Measurements from ENCODE around the gene LHFPL4. TPM values are rescaled to one million over a fixed set of nuclear protein-coding genes. Genes with fewer than 3 reads are reported as not detected.
"Not testable (repeated sequence)": the region's sequence is repeated elsewhere in the genome, so short reads cannot be mapped to it uniquely, and the experiment has no call there.

Gene LHFPL4
- total RNA-seq, 2 experiments from 2014 or later = not detected

GRCh38 chr3:9565316-9565715 is 11.7 kb upstream of the LHFPL4 start:
- CTCF ChIA-PET (ENCODE audit: unreplicated experiment) = no interaction called here
- no peak overlapping the region for H2AFZ ChIP-seq (ENCODE audit: low read length)
- no peaks in the 10 kb centered on the region for H3K36me3 ChIP-seq (ENCODE audit: insufficient read depth, low read length)
- H3K4me2 ChIP-seq (ENCODE audit: low read length) = no peak overlapping the region
- no peaks in the 10 kb centered on the region for H4K20me1 ChIP-seq (ENCODE audit: insufficient read depth, low read length)
- H3K27ac ChIP-seq (ENCODE audit: low read depth, low read length, poor library complexity, severe bottlenecking) = no peak overlapping the region
- H3K4me1 ChIP-seq (ENCODE audit: insufficient read depth, low read length, poor library complexity, severe bottlenecking) = no peaks in the 10 kb centered on the region
- H3K9me3 ChIP-seq (ENCODE audit: low read length) = no peaks in the 10 kb centered on the region
- POLR2A ChIA-PET = no interaction called here
- H3K79me2 ChIP-seq (ENCODE audit: insufficient read depth, low read depth, low read length) = no peaks in the 10 kb centered on the region
- H3K4me3 ChIP-seq (ENCODE audit: low read depth, low read length, poor library complexity, severe bottlenecking) = no peak overlapping the region
- intact Hi-C loops (cut with micrococcal nuclease; ENCODE audit: unreplicated experiment) = no loop called here
- no peaks in the 10 kb centered on the region for H3K9me2 ChIP-seq (ENCODE audit: insufficient read depth, low read length)
- BruUV-seq (replicated peaks) = no TSS peak
- DNase-seq (ENCODE audit: low spot score) = no peak
- TF ChIP-seq, protein P1, sequence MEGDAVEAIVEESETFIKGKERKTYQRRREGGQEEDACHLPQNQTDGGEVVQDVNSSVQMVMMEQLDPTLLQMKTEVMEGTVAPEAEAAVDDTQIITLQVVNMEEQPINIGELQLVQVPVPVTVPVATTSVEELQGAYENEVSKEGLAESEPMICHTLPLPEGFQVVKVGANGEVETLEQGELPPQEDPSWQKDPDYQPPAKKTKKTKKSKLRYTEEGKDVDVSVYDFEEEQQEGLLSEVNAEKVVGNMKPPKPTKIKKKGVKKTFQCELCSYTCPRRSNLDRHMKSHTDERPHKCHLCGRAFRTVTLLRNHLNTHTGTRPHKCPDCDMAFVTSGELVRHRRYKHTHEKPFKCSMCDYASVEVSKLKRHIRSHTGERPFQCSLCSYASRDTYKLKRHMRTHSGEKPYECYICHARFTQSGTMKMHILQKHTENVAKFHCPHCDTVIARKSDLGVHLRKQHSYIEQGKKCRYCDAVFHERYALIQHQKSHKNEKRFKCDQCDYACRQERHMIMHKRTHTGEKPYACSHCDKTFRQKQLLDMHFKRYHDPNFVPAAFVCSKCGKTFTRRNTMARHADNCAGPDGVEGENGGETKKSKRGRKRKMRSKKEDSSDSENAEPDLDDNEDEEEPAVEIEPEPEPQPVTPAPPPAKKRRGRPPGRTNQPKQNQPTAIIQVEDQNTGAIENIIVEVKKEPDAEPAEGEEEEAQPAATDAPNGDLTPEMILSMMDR (conservative IDR thresholded peaks at IDR 0.05; ENCODE audit: low read length) = no peak
- TF ChIP-seq EZH2phosphoT487 (IDR thresholded peaks at IDR 0.05; ENCODE audit: borderline replicate concordance, low read depth, low read length) = no peak

- TF ChIP-seq, protein P1 (conservative IDR thresholded peaks at IDR 0.05; ENCODE audit: low read length) = no peak
- no peak for TF ChIP-seq EZH2phosphoT487 (IDR thresholded peaks at IDR 0.05; ENCODE audit: borderline replicate concordance, low read depth, low read length)
- POLR2A ChIA-PET = no interaction called here
- H3K4me3 ChIP-seq (ENCODE audit: low read depth, low read length, poor library complexity, severe bottlenecking) = no peak overlapping the region
- H4K20me1 ChIP-seq (ENCODE audit: insufficient read depth, low read length) = no peaks in the 10 kb centered on the region
- no peak overlapping the region for H3K27ac ChIP-seq (ENCODE audit: low read depth, low read length, poor library complexity, severe bottlenecking)
- no peaks in the 10 kb centered on the region for H3K79me2 ChIP-seq (ENCODE audit: insufficient read depth, low read depth, low read length)
- H3K4me2 ChIP-seq (ENCODE audit: low read length) = no peak overlapping the region
- intact Hi-C loops (cut with micrococcal nuclease; ENCODE audit: unreplicated experiment) = no loop called here
- no TSS peak for BruUV-seq (replicated peaks)
- no peak for DNase-seq (ENCODE audit: low spot score)
- no peaks in the 10 kb centered on the region for H3K4me1 ChIP-seq (ENCODE audit: insufficient read depth, low read length, poor library complexity, severe bottlenecking)
- H3K9me2 ChIP-seq (ENCODE audit: insufficient read depth, low read length) = no peaks in the 10 kb centered on the region
- H2AFZ ChIP-seq (ENCODE audit: low read length) = no peak overlapping the region
- CTCF ChIA-PET (ENCODE audit: unreplicated experiment) = no interaction called here
- no peaks in the 10 kb centered on the region for H3K36me3 ChIP-seq (ENCODE audit: insufficient read depth, low read length)
- H3K9me3 ChIP-seq (ENCODE audit: low read length) = no peaks in the 10 kb centered on the region
Observed at GRCh38 chr3:9563851-9564250, 10.2 kb upstream of the LHFPL4 start.

- H3K4me2 ChIP-seq (ENCODE audit: low read length); BruUV-seq (replicated peaks); H3K79me2 ChIP-seq (ENCODE audit: insufficient read depth, low read depth, low read length); H4K20me1 ChIP-seq (ENCODE audit: insufficient read depth, low read length); H3K4me1 ChIP-seq (ENCODE audit: insufficient read depth, low read length, poor library complexity, severe bottlenecking); DNase-seq (ENCODE audit: low spot score); H3K27ac ChIP-seq (ENCODE audit: low read depth, low read length, poor library complexity, severe bottlenecking); CTCF ChIA-PET (ENCODE audit: unreplicated experiment); POLR2A ChIA-PET; H3K9me3 ChIP-seq (ENCODE audit: low read length); H2AFZ ChIP-seq (ENCODE audit: low read length); H3K36me3 ChIP-seq (ENCODE audit: insufficient read depth, low read length); intact Hi-C loops (cut with micrococcal nuclease; ENCODE audit: unreplicated experiment); H3K9me2 ChIP-seq (ENCODE audit: insufficient read depth, low read length); H3K4me3 ChIP-seq (ENCODE audit: low read depth, low read length, poor library complexity, severe bottlenecking): not testable (repeated sequence)
Observed at GRCh38 chr3:9560056-9560455, 6.4 kb upstream of the LHFPL4 start.

All from OCI-LY7 (cell line).